Fibroblast of pulmonary artery (primary cell): ENCODE data around the gene PYCR2.

Experiments used
- DNase-seq: peaks from one replicate; pipeline ENCODE4 v3.0.0-alpha.2; 2010; ENCODE audit warnings: low read depth
- H3K4me3 ChIP-seq: replicated peaks from 2 replicates; pipeline ENCODE4 v1.5.1; 2011; ENCODE audit warnings: low read depth, mild to moderate bottlenecking, control low read depth, low read length, moderate library complexity
- CTCF ChIP-seq: IDR thresholded peaks from 2 replicates; pipeline ENCODE4 v1.5.1; 2011; ENCODE audit warnings: mild to moderate bottlenecking, control low read depth, low read length, inconsistent platforms; ENCODE audit errors: missing control alignments

Gene PYCR2

DNA sequence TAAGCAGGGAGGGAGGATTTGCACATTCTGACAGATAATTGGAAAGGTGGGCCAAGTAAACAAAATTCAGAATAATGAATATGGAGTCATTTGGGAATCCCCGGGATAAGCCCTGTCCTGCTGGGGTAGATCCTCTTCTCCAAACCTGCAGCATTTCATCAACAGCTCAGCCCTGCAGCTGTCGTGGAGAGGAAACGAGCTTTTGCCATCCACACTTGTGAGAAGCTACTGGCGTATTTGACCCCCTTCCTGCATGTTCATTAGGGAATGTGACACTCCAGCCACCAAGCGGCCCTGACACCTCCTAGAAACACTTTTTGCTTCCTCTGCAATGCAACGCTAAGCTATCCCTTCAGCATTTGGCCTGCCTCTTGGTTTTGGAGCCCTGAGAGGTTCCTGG lies 25.0 kb upstream of the PYCR2 start:
- no peak for TF ChIP-seq CTCF
- no peak for DNase-seq

GRCh38 chr1:225946803-225947202 lies 22.8 kb upstream of the PYCR2 start:
- no peak for TF ChIP-seq CTCF
- no peak for DNase-seq
- no peak overlapping the region for H3K4me3 ChIP-seq

More for the DNA sequence above, 25.0 kb upstream of the PYCR2 start:
- H3K4me3 ChIP-seq, result no peak overlapping the region

DNA sequence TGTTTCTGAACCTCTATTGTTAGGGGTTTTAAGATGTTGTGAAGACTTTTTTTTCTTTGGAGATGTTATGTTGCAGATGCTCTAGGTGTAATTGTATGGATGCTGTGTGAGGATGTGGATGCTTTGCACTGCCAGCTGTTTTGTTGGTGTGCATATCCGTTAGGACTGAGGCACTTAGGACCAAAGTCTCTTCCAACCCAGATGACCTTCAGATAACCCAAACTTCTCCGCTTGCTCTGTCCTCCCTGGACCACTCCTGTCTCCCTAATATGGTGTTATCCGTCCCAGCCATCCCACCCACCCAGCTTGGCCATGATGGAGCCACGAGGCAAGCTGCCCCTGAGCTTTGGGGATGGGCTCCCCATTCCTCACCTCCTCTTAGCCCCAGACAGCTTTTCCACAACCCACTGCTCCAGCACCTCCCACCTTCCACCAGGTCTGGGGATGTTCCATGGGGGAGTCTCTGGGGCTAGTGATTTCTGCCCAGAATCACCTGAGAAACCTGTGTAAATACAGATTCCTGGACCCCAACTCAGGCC lies 22.1 kb upstream of the PYCR2 start:
- H3K4me3 ChIP-seq, result no peak overlapping the region
- no peak for TF ChIP-seq CTCF
- no peak for DNase-seq

GRCh38 chr1:225945564-225945963 lies 21.5 kb upstream of the PYCR2 start:
- no peak for TF ChIP-seq CTCF
- no peak overlapping the region for H3K4me3 ChIP-seq
- DNase-seq, result no peak

DNA sequence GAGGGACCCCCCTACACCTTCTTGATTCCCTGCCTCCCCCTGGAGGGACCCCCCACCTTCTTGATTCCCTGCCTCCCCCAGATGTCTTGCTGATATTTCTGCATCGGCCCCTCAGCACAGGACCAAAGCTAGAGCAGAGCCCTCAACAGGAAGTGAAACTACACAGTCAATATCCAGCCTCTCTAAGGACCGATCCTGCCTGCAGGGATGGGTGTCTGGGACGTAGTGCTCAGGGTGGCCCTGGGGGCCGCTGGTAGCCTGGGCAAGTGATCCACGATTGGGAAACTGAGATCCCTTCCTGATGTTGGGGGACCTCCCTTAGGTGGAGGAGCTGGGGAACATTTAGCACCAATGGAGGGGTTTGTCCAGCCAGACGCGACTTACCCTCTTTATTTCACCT lies 20.9 kb upstream of the PYCR2 start:
- no peak for TF ChIP-seq CTCF
- H3K4me3 ChIP-seq, result no peak overlapping the region
- no peak for DNase-seq

DNA sequence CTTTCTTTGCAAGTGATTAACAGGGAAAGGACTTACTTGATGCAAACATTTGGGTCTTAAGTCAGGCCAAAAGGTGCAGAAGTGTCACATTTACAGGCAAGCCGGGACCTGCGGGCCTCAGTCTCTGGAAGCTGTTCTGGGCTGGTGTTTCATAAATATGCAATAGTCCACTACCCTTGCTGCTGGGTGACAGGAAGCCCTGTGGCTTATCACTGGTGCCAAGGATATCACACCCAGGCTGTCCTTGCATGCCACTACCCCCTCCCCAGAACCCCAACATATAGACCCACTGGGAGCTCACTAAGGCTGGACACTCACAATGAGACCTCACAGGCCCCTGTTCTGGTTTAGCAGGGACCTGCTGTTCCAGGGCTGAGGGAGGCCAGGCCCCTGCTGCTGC lies 20.3 kb upstream of the PYCR2 start:
- no peak for TF ChIP-seq CTCF
- no peak overlapping the region for H3K4me3 ChIP-seq

DNA sequence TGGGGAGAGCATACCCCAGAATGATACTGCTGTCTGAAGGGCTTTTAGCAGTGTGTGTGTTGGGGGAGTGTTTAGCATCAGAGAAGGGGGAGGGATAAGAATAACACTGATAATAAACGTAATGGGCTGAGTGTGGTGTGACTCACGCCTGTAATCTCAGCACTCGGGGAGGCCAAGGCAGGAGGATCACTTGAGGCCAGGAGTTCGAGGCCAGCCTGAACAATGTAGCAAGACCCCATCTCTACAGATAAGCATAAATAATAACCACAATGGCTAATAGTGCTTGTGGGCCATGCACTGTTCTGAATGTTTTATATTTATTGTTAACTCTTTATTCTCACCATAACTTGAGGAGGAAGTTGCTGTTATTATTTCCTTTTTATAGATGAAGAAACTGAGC lies 19.5 kb upstream of the PYCR2 start:
- no peak overlapping the region for H3K4me3 ChIP-seq
- no peak for TF ChIP-seq CTCF
- no peak for DNase-seq

More for the DNA sequence above, 20.3 kb upstream of the PYCR2 start:
- DNase-seq, result no peak
